ENCODE results near the gene MYO15A. TPM values are rescaled to one million over a fixed set of nuclear protein-coding genes. Genes with fewer than 3 reads are reported as not detected.

MYO15A gene
- total RNA-seq, 1 donor, result 0.45 TPM

DNA sequence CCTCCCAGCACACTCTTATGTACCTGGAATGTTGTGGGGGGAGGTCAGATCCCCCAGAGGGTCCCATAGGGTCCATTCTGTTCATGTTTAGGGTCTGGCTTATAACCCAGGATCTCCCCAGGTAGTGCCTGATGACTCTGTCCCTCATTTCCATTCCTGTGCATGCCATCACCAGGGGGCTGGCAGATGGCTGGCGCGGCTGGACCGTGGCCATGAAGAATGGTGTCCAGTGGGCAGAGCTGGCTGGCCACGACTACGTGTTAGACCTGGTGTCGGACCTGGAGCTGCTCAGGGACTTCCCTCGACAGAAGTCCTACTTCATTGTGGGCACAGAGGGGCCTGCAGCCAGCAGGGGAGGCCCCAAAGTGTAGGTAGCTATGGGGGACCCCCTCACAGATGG lies 40.0 kb downstream of the MYO15A start:
- TF ChIP-seq, protein P1, sequence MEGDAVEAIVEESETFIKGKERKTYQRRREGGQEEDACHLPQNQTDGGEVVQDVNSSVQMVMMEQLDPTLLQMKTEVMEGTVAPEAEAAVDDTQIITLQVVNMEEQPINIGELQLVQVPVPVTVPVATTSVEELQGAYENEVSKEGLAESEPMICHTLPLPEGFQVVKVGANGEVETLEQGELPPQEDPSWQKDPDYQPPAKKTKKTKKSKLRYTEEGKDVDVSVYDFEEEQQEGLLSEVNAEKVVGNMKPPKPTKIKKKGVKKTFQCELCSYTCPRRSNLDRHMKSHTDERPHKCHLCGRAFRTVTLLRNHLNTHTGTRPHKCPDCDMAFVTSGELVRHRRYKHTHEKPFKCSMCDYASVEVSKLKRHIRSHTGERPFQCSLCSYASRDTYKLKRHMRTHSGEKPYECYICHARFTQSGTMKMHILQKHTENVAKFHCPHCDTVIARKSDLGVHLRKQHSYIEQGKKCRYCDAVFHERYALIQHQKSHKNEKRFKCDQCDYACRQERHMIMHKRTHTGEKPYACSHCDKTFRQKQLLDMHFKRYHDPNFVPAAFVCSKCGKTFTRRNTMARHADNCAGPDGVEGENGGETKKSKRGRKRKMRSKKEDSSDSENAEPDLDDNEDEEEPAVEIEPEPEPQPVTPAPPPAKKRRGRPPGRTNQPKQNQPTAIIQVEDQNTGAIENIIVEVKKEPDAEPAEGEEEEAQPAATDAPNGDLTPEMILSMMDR (IDR thresholded peaks at IDR 0.05; ENCODE audit: insufficient read depth, low read length), result no peak
- H3K4me3 ChIP-seq (ENCODE audit: low read depth, low read length), result no peak overlapping the region
- DNase-seq (ENCODE audit: low read depth), result no peak

DNA sequence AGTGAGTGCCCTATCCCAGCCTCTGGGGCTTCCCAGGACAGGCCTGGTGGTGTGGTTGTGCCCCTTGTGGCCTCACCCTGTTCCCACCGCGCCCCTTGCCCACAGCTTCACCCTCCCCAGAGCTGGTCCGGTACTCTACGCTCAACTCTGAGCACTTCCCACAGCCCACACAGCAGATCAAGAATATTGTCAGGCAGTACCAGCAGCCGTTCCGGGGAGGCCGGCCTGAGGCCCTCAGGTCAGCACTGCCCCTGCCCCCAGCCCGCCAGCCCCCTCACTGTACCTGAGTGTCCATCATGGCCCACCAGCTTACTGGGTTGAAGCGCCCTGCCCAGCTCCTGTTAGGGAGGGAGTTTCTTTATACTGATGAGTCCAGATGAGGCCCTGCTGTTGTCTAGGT lies 42.7 kb downstream of the MYO15A start:
- no peak for DNase-seq (ENCODE audit: low read depth)
- H3K4me3 ChIP-seq (ENCODE audit: low read depth, low read length), result no peak overlapping the region
- TF ChIP-seq, protein P1 (IDR thresholded peaks at IDR 0.05; ENCODE audit: insufficient read depth, low read length), result no peak

DNA sequence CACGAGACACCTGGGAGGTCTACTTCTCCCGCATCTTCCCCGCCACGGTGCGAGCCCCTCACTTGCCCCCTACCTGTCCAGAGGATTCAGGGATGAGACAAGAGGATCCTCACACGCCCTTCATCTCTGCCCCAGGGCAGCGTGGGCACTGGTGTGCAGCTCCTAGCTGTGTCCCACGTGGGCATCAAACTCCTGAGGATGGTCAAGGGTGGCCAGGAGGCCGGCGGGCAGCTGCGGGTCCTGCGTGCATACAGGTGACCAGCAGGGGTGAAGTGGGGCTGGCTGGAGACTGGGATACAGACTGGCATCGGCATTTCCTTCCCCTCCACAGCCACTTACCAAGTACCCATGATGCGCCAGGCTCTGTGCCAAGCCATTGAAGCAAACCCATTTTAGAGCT lies 46.6 kb downstream of the MYO15A start:
- no peak overlapping the region for H3K4me3 ChIP-seq (ENCODE audit: low read depth, low read length)
- no peak for DNase-seq (ENCODE audit: low read depth)
- TF ChIP-seq, protein P1 (IDR thresholded peaks at IDR 0.05; ENCODE audit: insufficient read depth, low read length), result no peak

DNA sequence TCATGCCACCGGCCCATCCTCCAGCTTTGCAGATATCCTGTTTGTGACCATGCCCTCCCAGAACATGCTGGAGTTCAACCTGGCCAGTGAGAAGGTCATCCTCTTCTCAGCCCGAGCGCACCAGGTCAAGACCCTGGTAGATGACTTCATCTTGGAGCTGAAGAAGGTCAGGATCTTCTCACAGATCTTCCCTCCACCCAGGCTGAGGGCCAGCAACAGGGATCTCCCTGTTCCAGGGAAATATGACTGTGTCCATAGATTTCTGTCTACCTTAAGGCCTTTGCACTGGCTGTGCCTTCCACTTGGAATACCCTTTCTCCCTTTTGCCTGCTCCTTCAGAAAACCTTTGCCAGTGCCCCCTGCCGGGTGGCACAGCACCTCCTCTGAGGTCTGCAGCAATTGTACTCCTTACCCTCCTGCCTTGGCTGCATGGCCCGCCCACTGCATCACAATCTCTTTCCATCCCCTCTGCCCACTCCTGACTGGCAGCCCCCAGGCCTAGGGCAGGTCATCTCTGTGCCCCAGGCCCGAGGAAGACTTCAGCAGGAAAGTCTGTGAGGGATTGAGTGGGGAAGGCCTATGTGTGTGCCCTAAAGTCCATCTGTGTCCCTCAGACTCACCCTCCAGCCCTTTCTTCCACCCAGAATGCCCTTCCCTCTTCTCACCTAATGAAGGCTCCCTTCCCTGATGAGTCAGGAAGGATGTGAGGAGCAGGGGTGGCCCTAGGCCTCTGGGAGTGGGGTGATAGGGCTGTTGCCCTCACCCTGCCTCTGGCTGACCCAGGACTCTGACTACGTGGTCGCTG lies 47.8 kb downstream of the MYO15A start:
- TF ChIP-seq, protein P1 (IDR thresholded peaks at IDR 0.05; ENCODE audit: insufficient read depth, low read length), result no peak
- DNase-seq (ENCODE audit: low read depth), result no peak
- no peak overlapping the region for H3K4me3 ChIP-seq (ENCODE audit: low read depth, low read length)

DNA sequence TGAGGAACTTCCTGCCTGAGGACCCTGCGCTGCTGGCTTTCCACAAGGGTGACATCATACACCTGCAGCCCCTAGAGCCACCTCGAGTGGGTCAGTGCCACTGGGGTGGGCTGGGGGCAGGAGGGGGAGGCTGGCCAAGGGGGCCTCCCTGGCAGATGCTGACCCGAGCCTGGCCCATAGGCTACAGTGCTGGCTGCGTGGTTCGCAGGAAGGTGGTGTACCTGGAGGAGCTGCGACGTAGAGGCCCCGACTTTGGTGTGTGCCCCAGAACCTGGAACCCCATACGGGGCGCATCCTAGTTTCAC lies 48.4 kb downstream of the MYO15A start:
- TF ChIP-seq, protein P1 (IDR thresholded peaks at IDR 0.05; ENCODE audit: insufficient read depth, low read length), result no peak
- no peak overlapping the region for H3K4me3 ChIP-seq (ENCODE audit: low read depth, low read length)
- no peak for DNase-seq (ENCODE audit: low read depth)

DNA sequence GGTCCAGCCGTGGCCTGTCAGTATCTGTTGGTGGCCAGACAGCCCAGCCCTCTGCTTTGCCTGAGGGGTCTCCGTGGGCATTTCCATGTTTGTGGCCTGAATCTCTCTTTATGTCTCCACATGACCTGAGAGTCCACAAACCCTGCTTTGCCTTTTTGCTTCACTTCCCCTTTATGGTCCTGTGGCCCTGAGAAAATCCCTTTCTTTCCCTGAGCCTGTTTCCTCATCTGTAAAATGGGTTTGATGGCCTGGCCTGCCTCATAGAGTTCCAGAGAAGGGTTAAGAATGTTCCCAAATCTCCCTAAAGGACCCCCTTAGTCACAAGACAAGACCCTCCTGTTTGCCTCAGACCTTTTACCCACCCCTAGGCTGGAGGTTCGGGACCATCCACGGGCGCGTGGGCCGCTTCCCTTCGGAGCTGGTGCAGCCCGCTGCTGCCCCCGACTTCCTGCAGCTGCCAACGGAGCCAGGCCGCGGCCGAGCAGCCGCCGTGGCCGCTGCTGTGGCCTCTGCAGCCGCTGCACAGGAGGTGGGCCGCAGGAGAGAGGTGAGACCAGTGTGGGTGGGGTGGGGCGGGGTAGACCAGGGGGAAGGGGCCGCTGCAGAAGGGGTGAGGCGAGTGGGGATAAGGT lies 48.9 kb downstream of the MYO15A start:
- no peak for DNase-seq (ENCODE audit: low read depth)
- H3K4me3 ChIP-seq (ENCODE audit: low read depth, low read length), result no peak overlapping the region
- TF ChIP-seq, protein P1 (IDR thresholded peaks at IDR 0.05; ENCODE audit: insufficient read depth, low read length), result no peak
